ENCODE measurements around the gene EXOSC5.
A peak's percentile ranks its signal among the peaks of the same experiment; 100 is the strongest.
"Not testable (repeated sequence)": the region's sequence is repeated elsewhere in the genome, so short reads cannot be mapped to it uniquely, and the experiment has no call there.

EXOSC5 gene

GRCh38 chr19:41403181-41403970 is 6.2 kb upstream of the EXOSC5 start:
- no peak for DNase-seq

DNA sequence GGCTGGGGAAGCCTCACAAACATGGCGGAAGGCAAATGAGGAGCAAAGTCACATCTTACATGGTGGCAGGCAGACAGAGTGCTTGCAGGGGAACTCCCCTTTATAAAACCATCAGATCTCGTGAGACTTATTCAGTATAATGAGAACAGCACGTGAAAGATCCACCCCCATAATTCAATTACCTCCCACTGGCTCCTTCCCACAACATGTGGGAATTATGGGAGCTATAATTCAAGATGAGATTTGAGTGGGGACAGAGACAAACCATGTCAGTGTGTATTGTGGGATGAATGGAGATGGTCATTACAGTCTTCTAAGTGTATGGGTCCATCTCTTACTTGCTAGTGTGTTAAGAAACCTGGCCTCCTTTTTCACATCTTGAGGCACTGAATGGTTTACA is 4.9 kb upstream of the EXOSC5 start:
- no peak for DNase-seq

DNA sequence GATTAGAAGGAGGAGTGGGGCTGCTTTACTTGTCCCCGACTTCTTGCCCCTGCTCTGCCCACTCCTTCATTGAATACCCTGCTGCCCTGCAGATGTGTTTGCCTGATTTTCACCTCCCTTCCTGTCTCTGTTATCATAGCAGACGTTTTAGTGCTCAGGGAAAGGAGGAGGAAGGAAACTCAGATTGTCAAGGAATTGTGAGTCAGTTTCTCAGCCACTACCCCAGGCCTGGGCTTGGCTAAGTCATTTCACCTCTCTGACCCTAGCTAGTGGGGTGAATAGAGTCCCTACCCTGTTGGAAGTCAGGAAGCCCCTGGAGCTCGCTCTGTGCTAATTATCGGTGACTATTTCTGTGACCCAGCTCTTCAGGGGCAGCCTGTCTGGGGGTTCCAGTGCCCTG is 4.3 kb upstream of the EXOSC5 start:
- DNase-seq: no peak

GRCh38 chr19:41399525-41399924 is 2.4 kb upstream of the EXOSC5 start:
- no peak for DNase-seq

DNA sequence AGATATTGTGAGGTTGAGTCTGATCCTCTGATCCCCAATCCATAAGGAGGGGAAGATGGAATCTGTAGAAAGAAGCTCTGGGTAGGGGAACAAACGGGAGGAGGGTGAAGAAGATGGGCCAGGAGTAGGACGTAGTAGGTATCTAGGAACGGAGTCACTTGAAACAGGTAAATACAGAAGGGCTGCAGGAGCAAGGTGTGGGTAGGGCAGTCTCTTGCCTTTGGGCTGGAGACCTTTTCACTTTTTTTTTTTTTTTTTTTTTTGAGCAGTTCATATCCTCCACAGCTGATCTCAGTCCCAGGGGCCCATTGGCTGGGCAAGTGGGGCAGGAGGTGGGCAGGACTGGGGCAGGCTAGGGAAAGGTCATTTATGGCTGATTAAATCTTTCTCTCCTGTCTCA is 1.9 kb upstream of the EXOSC5 start:
- no peak for DNase-seq

GRCh38 chr19:41398598-41398997 is 1.4 kb upstream of the EXOSC5 start:
- DNase-seq: no peak

- no peak for DNase-seq
Measured at GRCh38 chr19:41398050-41398418, 875 bp upstream of the EXOSC5 start.

GRCh38 chr19:41395355-41395754 is 1.8 kb downstream of the EXOSC5 start:
- DNase-seq: no peak

DNA sequence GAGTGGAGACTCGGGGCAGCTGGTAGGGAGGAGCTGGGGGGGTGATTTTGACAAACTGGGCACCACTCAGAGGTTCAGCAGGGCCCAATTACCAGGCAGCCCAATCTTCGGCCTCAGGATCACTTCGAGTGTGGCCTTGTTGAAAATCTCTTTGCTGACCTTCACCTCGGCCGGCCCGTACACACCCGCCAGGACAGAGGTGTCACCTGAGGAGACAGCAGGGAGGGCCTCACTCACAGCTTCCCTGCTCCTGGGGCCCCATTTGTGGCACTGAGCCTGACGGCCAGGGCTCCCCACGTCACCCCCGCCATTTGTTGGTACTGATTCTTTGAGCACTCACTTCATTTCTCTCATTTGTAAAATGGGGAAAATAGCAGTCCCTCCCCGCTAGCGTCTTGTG is 4.4 kb downstream of the EXOSC5 start:
- DNase-seq: no peak

GRCh38 chr19:41391618-41392017 is 5.5 kb downstream of the EXOSC5 start:
- no peak for DNase-seq

DNA sequence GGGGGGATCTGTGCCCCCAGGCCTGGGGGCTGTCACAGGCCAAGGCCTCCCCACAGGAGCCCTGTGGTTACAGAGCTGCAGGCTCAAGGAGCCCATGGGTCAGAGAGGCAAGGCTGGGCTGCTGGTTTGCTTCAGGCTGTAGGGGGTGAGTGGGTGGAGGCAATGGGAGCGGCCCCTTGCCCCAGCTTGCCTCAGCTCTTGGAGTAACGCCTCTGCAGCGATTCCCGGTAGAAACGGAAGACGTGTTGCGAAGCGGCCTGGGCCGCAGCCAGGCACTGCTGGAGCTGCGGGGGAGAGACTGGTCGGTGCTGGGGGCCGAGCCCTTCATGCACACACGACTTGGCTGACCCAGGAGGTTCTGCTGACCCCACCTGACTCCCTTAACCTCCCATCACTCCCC is 10.7 kb downstream of the EXOSC5 start:
- no peak for DNase-seq

DNA sequence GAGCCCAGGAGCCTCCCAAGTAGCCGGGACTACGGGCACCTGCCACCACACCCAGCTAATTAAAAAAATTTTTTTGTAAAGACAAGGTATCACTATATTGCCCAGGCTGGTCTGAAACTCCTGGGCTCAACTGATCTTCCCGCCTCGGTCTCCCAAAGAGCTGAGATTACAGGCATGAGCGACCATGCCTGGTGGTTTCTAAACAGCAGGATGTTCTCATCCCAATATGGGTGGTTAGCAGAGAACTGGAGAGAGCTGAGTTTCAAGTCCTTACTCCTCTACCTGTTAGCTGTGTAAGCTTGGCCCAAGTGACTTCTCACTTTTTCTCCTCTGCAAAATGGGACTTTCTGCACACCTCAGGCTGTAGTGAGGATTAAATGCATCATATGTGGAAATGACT is 12.8 kb downstream of the EXOSC5 start:
- no peak for DNase-seq

- DNase-seq: not testable (repeated sequence)
Measured at GRCh38 chr19:41381536-41381935, 15.6 kb downstream of the EXOSC5 start.

GRCh38 chr19:41377977-41378709 is 19.0 kb downstream of the EXOSC5 start:
- DNase-seq: no peak

- no peak for DNase-seq
Measured at GRCh38 chr19:41376998-41377365, 20.2 kb downstream of the EXOSC5 start.

GRCh38 chr19:41376241-41376997 is 20.7 kb downstream of the EXOSC5 start, which contains the start of gene TMEM91:
Gene TMEM91, plus strand, starts transcription at chr19:41376533. Its CDS starts 1,777 bp downstream, at chr19:41378310.
- no peak for DNase-seq

DNA sequence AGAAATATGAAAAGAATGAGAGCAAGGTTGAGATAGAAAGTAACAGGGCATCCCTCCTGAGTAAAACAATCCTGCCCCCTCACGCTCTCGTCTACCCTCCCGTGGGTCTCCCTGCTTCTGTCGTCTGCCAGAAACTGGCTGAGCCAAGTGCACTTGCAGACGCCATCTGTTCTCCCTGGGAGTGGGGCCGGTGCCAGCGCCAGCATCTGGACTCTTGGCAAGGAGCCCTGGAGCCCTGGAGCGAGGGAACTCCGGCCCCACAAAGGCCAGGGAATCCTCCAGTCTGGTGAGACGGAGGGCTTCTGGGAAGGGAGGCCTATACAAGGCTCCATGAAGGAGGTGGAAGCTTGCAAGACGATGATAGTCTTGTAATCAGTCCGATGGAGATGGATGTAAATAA is 23.2 kb downstream of the EXOSC5 start:
- DNase-seq: no peak

DNA sequence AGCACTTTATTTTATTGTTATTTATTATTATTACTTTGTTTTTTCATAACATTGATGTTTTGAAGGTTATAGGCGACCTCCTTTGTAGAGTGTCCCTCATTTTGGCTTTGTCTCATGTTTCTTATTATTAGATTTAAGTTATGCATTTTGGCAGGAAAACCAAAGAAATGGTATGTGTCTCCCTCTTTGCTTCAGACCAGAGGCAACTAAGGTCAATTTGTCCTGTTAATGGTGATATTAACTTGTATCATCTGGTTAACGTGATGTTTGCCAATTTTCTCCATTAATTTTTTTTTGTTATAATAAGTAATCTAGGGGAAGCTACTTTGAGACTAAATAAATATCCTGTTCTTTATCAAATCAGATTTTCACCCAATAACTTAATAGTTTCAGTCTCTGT is 24.7 kb downstream of the EXOSC5 start:
- no peak for DNase-seq

DNA sequence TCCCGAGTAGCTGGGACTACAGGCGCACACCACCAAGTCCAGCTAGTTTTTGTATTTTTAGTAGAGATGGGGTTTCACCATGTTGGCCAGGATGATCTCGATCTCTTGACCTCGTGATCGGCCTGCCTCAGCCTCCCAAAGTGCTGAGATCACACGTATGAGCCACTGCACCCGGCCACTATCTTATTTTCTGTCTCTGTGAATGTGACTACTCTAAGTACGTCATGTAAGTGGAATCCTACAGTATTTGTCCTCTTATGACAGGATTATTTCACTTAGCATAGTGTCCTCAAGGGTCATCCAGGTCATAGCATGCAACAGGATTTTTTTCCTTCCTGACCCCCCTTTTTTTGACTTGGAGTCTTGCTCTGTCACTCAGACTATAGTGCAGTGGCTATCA is 25.6 kb downstream of the EXOSC5 start:
- no peak for DNase-seq

- DNase-seq: not testable (repeated sequence)
Measured at GRCh38 chr19:41371119-41371518, 26.0 kb downstream of the EXOSC5 start.

GRCh38 chr19:41369769-41370168 is 27.4 kb downstream of the EXOSC5 start:
- DNase-seq: no peak

DNA sequence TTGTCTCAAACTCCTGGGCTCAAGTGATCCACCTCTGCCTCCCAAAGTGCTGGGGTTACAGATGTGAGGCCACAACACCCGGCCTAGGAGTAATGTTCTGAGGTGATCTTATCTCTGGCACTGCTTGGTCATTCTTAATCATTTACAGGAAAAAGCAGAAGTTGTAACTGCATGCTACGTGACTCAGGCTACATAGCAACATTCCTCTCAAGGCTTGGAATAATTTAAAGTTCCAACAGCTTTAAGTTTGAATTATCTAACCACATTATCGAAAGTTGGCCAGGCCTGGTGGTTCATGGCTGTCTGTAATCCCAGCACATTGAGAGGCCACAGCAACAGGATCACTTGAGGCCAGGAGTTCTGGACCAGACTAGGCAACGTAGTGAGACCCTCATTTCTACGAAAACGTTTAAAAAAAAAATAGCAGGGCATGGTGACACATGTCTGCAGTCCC is 29.3 kb downstream of the EXOSC5 start:
- peak; percentile 82 for DNase-seq

DNA sequence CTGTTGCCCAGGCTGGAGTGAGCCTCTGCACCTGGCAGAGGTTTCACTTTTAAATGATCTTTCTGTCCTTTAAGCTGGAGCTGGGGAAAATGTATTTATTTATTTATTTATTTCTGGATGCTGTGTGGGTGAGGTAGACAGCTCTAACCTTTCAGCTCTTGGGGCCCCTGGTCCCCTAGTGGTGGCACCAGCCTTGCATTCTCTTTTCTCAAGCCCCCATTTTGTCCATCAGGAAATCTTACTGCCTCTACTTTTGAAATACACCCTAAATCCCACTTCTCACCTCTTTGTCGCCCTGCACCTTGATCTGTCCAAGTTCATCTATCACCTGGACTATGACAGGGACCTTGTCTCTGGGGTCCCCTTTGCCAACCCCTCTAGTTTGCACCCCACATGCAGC is 31.1 kb downstream of the EXOSC5 start:
- DNase-seq: no peak
